ENCODE results near the gene TMEM229A.

Gene TMEM229A

DNA sequence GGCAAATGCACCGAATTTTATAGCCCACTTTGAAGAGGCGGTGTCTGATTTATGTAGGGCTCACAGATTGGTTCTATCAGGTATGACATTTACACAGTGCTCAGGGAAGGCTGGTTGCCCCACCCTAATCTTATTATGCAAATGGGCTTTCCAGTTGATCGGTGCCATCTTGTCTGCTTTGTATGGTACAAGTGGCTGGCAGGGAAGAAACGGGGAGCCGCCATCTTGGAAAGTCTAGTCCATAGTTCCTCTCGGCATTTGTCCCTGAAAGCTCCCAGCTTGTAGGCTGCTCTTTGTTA is 36.6 kb downstream of the TMEM229A start:
- Histone ChIP-seq H3K36me3 (ENCODE audit: control insufficient read depth in 2 of 2, insufficient read depth in 1 of 2, low read length in 2 of 2) (no peaks in the 10 kb centered on the region), H3K4me1 (ENCODE audit: control insufficient read depth, insufficient read depth, low read length) (no peaks in the 10 kb centered on the region), H3K9me3 (ENCODE audit: control insufficient read depth, insufficient read depth, low read depth, low read length) (no peaks in the 10 kb centered on the region), H3K4me3 (ENCODE audit: low read depth, low read length) (no peak overlapping the region), H3K27ac (ENCODE audit: extremely low read depth, low read depth, low read length) (no peak overlapping the region)
- ChIA-PET CTCF (no interaction called here), POLR2A (interaction anchor here (0.6 kb wide), 1 partner anchor 523 kb away, joined by 3 read pairs; no protein-coding TSS in a partner anchor)
- TF ChIP-seq ZNF433 (tag by site-specific recombination; IDR thresholded peaks at IDR 0.05; ENCODE audit: low read depth) (no peak), ZNF629 (tag by site-specific recombination; IDR thresholded peaks at IDR 0.05) (no peak), ZNF398 (tag by site-specific recombination; IDR thresholded peaks at IDR 0.05) (no peak), AEBP2 (tag by site-specific recombination; IDR thresholded peaks at IDR 0.05; ENCODE audit: borderline replicate concordance) (no peak), ZBTB10 (tag by site-specific recombination; IDR thresholded peaks at IDR 0.05) (no peak), BCL6B (tag by site-specific recombination; IDR thresholded peaks at IDR 0.05) (no peak), ZNF654 (tag by site-specific recombination; IDR thresholded peaks at IDR 0.05; ENCODE audit: low read depth) (no peak), ZNF132 (tag by site-specific recombination; IDR thresholded peaks at IDR 0.05; ENCODE audit: borderline replicate concordance) (no peak), ZNF658 (tag by site-specific recombination; IDR thresholded peaks at IDR 0.05) (no peak), KLF7 (tag by site-specific recombination; IDR thresholded peaks at IDR 0.05; ENCODE audit: borderline replicate concordance) (no peak), KLF1 (tag by site-specific recombination; IDR thresholded peaks at IDR 0.05) (no peak), FEZF1 (tag by site-specific recombination; IDR thresholded peaks at IDR 0.05) (no peak), ZBTB20 (tag by site-specific recombination; IDR thresholded peaks at IDR 0.05) (no peak), ZNF571 (tag by site-specific recombination; IDR thresholded peaks at IDR 0.05) (no peak)
- TF ChIP-seq, protein P1, sequence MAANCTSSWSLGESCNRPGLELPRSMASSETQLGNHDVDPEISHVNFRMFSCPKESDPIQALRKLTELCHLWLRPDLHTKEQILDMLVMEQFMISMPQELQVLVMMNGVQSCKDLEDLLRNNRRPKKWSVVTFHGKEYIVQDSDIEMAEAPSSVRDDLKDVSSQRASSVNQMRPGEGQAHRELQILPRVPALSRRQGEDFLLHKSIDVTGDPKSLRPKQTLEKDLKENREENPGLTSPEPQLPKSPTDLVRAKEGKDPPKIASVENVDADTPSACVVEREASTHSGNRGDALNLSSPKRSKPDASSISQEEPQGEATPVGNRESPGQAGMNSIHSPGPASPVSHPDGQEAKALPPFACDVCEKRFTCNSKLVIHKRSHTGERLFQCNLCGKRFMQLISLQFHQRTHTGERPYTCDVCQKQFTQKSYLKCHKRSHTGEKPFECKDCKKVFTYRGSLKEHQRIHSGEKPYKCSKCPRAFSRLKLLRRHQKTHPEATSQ (tag by site-specific recombination; IDR thresholded peaks at IDR 0.05): no peak

DNA sequence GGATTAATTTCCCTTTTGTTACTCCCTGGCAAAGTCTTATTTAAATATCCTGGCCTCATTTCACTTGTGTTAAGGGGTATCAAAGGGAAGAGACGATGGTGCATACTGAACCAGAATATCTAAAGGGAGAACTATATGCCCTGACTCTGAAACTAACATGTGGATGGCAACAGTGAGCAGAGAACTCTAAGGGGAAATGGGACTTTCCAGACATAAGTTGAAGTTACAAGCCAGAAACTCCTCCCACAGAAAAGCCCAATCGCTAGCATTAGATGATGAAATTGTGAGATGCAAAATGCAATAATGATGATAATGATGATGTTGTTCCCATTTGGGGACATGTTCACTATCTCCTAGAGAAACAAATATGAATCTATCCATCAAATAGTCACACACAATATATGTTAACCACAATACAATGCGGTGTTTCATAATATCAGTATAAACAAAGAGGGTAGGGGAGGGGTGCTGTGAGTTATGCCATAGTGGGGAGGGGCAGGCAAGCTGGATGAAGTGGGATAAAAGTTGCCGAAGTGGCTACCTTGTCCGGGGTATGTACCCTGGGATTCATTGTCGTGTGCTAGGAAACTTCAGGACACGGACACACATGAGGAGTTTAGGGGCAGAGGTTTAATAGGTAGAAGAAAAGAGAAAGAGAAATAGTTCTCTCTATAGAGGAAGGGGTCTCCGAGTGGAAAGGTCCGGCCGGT is 37.1 kb downstream of the TMEM229A start:
- ChIA-PET CTCF (no interaction called here), POLR2A (interaction anchor here (0.6 kb wide), 1 partner anchor 523 kb away, joined by 3 read pairs; no protein-coding TSS in a partner anchor)
- H3K27ac ChIP-seq (ENCODE audit: extremely low read depth, low read depth, low read length): no peak overlapping the region
- TF ChIP-seq YY1 (tag by site-specific recombination; IDR thresholded peaks at IDR 0.05): no peak
- TF ChIP-seq SETDB1 (IDR thresholded peaks at IDR 0.05; ENCODE audit: insufficient read length, low read length): no peak
- no peaks in the 10 kb centered on the region for H3K9me3 ChIP-seq (ENCODE audit: control insufficient read depth, insufficient read depth, low read depth, low read length)
- H3K36me3 ChIP-seq (ENCODE audit: control insufficient read depth in 2 of 2, insufficient read depth in 1 of 2, low read length in 2 of 2): no peaks in the 10 kb centered on the region
- H3K4me3 ChIP-seq (ENCODE audit: low read depth, low read length): no peak overlapping the region
- H3K4me1 ChIP-seq (ENCODE audit: control insufficient read depth, insufficient read depth, low read length): no peaks in the 10 kb centered on the region
